Duodenal mucosa (tissue), 2 donors: ENCODE measurements around the gene NEU4.
"Not testable (repeated sequence)": the region's sequence is repeated elsewhere in the genome, so short reads cannot be mapped to it uniquely, and the experiment has no call there.

Source experiments
- H3K27ac ChIP-seq: one replicate; pipeline ENCODE4 v1.7.0; 2013; ENCODE audit warnings: low read depth, low read length
- H3K27me3 ChIP-seq, 2 donors: one replicate each; pipeline ENCODE4 v1.7.0; 2013; ENCODE audit warnings: low read length in 2 of 2, control low read depth in 1 of 2; ENCODE audit not compliant: insufficient read depth in 2 of 2, control insufficient read depth in 1 of 2
- H3K36me3 ChIP-seq, 2 donors: one replicate each; pipeline ENCODE4 v1.7.0; 2013; ENCODE audit warnings: low read length in 2 of 2, control low read depth in 1 of 2; ENCODE audit not compliant: insufficient read depth in 2 of 2, control insufficient read depth in 1 of 2
- H3K4me1 ChIP-seq, 2 donors: one replicate each; pipeline ENCODE4 v1.7.0; 2013; ENCODE audit warnings: low read length in 2 of 2, control low read depth in 1 of 2; ENCODE audit not compliant: insufficient read depth in 2 of 2, control insufficient read depth in 1 of 2
- H3K4me3 ChIP-seq, 2 donors: one replicate each; pipeline ENCODE4 v1.7.0; 2013; ENCODE audit warnings: low read length in 2 of 2, low read depth in 1 of 2
- H3K9ac ChIP-seq, 2 donors: one replicate each; pipeline ENCODE4 v1.7.0; 2013; ENCODE audit warnings: low read length in 2 of 2, low read depth in 1 of 2
- H3K9me3 ChIP-seq, 2 donors: one replicate each; pipeline ENCODE4 v1.7.0; 2013; ENCODE audit warnings: low read length in 2 of 2, control low read depth in 1 of 2; ENCODE audit not compliant: control insufficient read depth in 1 of 2

Gene NEU4

DNA sequence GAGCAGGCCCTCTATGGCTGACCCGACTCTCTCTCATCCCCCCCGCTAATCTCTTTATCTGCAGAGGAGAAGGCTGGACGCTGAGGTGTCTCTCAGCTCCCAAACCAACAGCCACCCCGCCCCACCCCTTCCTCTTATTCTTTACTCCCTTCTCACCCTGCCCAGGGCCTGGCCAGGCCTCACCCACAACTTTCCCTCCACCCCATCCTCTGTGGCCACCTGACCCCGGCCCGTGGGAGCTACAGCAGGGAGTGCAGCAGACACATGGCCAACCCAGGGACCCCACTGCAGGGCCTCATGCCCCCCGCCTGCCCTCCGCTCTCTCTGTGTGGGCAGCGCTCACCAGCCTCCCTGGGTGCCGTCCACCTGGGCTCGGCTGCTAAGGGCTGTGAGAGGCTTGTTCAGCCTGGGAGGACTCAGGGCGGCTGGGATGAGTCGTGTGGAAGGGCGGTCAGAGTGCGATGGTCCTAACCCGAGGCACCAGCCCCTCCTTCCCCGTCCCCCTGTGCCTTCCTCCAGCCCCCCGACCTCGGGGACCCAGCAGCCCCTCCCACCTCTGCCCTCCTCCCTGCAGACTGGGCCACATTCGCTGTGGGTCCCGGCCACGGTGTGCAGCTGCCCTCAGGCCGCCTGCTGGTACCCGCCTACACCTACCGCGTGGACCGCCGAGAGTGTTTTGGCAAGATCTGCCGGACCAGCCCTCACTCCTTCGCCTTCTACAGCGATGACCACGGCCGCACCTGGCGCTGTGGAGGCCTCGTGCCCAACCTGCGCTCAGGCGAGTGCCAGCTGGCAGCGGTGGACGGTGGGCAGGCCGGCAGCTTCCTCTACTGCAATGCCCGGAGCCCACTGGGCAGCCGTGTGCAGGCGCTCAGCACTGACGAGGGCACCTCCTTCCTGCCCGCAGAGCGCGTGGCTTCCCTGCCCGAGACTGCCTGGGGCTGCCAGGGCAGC, 6.8 kb downstream of the NEU4 start:
- no peaks in the 10 kb centered on the region for H3K27me3 ChIP-seq
- H3K9ac ChIP-seq: no peak overlapping the region
- H3K4me3 ChIP-seq: no peak overlapping the region
- H3K9me3 ChIP-seq: no peaks in the 10 kb centered on the region
- no peaks in the 10 kb centered on the region for H3K4me1 ChIP-seq
- H3K27ac ChIP-seq: no peak overlapping the region
- H3K36me3 ChIP-seq: no peaks in the 10 kb centered on the region

DNA sequence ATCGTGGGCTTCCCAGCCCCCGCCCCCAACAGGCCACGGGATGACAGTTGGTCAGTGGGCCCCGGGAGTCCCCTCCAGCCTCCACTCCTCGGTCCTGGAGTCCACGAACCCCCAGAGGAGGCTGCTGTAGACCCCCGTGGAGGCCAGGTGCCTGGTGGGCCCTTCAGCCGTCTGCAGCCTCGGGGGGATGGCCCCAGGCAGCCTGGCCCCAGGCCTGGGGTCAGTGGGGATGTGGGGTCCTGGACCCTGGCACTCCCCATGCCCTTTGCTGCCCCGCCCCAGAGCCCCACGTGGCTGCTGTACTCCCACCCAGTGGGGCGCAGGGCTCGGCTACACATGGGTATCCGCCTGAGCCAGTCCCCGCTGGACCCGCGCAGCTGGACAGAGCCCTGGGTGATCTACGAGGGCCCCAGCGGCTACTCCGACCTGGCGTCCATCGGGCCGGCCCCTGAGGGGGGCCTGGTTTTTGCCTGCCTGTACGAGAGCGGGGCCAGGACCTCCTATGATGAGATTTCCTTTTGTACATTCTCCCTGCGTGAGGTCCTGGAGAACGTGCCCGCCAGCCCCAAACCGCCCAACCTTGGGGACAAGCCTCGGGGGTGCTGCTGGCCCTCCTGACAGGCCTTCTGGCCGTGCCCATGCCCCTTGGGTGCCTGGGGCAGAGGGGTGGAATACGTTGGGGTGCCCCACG, 7.6 kb downstream of the NEU4 start:
- no peaks in the 10 kb centered on the region for H3K4me1 ChIP-seq
- no peaks in the 10 kb centered on the region for H3K36me3 ChIP-seq
- no peak overlapping the region for H3K27ac ChIP-seq
- no peaks in the 10 kb centered on the region for H3K27me3 ChIP-seq
- H3K9me3 ChIP-seq: no peaks in the 10 kb centered on the region
- H3K4me3 ChIP-seq: no peak overlapping the region
- H3K9ac ChIP-seq: no peak overlapping the region

DNA sequence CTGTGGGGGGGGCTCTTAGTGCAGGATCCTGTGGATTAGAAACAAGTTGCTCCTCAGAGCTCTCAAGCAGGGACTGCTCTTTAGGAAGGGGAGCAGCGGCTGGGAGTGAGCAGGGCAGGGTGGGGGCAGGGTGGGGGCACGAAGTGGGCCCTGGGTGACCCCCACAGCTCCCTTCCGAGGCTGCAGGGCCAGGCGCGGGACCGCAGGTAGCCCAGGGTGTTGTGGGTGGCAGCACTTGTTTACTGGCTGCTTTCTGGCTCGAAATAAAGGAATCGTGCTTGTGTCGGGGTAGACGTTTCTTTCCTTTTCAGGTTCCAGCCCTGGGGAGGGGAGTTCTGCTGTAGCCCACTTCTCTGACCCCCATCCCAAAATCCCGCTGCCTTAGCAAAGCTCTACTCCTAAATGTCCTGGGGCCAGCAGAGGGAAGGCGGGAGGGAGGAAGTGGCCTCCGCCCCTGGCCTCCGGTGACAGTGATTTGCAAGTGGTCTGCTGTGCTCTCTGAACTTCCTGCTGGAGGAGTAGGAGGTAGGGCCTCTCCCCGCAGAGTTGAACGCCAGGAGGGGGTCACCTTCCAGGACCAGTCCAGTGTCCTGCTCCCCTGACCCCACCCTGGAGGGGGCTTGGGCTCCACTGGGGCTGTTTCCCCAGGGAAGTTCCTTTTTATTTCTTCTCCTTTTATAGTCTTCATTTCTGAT, 8.3 kb downstream of the NEU4 start:
- no peaks in the 10 kb centered on the region for H3K9me3 ChIP-seq
- no peak overlapping the region for H3K9ac ChIP-seq
- no peak overlapping the region for H3K4me3 ChIP-seq
- H3K27me3 ChIP-seq: no peaks in the 10 kb centered on the region
- H3K27ac ChIP-seq: no peak overlapping the region
- no peaks in the 10 kb centered on the region for H3K36me3 ChIP-seq
- H3K4me1 ChIP-seq: no peaks in the 10 kb centered on the region

DNA sequence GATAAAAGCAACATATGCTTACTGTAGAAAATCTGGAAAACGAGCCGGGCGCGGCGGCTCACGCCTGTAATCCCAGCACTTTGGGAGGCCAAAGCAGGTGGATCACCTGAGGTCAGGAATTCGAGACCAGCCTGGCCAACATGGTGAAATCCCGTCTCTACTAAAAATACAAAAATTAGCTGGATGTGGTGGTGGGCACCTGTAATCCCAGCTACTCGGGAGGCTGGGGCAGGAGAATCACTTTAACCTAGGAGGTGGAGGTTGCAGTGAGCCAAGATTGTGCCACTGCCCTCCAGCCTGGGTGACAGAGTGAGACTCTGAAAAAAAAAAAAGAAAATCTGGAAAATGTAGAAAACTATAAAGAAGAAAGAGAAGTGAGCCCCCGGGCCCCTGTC, 8.8 kb downstream of the NEU4 start:
- H3K4me1 ChIP-seq, H3K9me3 ChIP-seq, H3K36me3 ChIP-seq, H3K9ac ChIP-seq, H3K27me3 ChIP-seq, H3K27ac ChIP-seq, H3K4me3 ChIP-seq: not testable (repeated sequence)

DNA sequence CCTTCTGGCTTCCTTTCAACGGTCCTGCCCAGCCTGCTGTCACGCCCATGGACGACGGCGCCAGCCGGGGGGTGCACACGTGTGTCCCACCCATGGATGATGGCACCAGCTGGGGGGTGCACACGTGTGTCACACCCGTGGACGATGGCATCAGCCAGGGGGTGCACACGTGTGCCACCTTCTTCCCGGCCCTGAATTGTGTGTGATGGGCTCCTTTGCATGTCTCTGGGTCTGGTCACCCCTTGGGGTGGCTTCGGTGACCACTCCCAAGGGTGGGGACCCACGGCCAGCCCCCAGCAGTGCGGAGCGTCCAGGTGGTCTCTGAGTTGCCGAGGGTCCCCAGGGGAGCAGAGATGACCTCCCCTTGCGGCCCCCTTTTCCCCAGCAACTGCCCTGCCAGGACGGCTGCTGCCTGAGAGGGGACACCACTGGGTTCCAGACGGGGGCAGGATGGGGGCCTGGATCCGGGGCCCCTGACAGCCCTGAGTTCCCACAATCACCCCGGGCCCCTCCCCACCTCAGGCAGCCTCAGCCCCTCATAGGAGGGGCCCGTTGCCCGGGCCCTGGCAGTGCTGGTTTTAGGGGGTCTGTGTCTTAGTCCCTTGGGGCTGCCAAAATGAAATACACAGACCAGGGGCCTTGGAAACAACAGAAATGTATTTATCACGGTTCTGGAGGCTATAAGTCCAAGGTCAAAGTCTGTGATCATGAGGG, 9.4 kb downstream of the NEU4 start:
- Histone ChIP-seq H3K27ac (no peak overlapping the region), H3K4me1 (no peaks in the 10 kb centered on the region), H3K4me3 (no peak overlapping the region), H3K27me3 (no peaks in the 10 kb centered on the region), H3K36me3 (no peaks in the 10 kb centered on the region), H3K9me3 (no peaks in the 10 kb centered on the region), H3K9ac (no peak overlapping the region)

DNA sequence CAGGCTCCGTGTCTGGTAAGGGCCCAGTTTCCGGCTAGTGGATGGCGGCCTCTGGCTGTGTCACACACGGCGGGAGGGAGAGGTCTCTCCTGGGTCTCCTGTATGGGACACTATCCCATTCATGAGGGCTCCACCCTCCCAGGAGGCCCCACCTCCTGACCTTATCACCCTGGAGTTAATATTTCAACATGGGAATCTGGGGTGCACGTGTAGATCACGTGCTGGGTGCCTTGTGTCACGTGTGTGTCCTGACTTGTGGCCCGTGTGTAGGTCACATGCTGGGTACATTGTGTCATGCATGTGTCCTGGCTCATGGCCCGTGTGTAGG, 9.9 kb downstream of the NEU4 start:
- Histone ChIP-seq H3K4me3 (no peak overlapping the region), H3K9ac (no peak overlapping the region), H3K27me3 (no peaks in the 10 kb centered on the region), H3K9me3 (no peaks in the 10 kb centered on the region), H3K4me1 (no peaks in the 10 kb centered on the region), H3K27ac (no peak overlapping the region), H3K36me3 (no peaks in the 10 kb centered on the region)

DNA sequence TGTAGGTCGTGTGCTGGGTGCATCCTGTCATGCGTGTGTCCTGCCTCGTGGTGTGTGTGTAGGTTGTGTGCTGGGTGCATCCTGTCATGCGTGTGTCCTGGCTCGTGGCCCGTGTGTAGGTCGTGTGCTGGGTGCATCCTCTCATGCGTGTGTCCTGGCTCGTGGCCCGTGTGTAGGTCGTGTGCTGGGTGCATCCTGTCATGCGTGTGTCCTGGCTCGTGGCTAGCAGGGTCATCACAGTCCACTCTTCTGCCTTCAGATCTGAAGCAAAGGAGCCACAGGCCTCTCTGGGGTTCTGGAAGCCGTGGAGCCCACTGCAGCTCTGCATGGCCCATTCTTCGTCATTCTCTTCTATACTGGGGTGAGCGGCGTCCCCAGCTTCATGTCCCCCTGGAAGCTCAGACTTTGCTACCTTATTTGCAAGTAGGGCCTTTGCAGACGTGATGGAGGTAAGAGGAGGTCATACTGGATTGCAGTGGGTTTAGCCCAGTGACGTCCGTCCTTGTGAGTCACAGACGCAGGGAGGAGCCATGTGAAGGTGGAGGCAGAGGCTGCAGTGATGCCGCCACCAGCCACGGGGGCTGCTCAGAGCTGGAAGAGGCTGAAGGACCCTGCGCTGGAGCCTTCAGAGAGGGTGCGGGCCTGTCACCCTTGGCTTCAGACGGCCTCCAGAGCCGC, 11.1 kb downstream of the NEU4 start:
- not testable (repeated sequence) for H3K27ac ChIP-seq, H3K27me3 ChIP-seq, H3K9me3 ChIP-seq

DNA sequence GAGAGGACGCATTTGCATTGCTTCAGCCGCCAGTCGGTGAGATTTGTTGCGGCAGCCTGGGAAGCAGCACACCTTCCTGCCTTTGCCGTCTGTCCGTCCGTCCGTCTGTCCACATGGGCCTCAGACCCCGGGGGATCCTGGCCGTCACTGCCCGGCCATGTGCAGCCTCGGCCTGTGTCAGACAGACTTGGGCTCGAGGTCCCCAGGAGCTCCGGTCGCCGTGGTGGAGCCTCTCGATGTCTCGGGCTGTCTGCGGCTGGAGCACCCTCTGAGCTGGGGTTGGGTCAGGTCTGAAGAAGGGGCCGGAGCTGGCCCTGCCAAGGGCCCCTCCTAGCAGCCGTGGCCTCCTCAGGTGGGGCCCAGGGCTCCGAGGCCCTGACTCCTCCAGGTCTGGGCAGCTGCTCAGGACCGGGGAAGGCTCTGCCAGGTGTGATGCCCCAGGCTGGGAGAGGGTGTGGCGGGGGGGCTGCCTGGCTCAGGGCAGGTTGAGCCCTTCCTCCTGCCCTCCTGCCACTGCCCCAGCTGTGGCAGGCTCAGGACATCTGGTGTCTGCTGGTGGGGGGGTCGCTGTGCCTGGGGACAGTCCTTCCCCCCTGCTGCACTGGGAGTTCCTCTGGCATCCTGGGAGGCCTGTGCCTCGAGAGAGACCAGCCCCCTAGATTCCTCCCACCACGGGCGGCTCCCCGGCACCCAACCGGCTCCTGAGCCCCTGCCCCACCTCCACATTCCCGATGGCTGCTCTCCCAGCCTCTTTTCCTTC, 11.8 kb downstream of the NEU4 start:
- Histone ChIP-seq H3K36me3 (no peaks in the 10 kb centered on the region), H3K27ac (no peak overlapping the region), H3K9me3 (no peaks in the 10 kb centered on the region), H3K4me1 (no peaks in the 10 kb centered on the region), H3K4me3 (no peak overlapping the region), H3K9ac (no peak overlapping the region), H3K27me3 (no peaks in the 10 kb centered on the region)

More for the DNA sequence above, 11.1 kb downstream of the NEU4 start:
- H3K4me3 ChIP-seq, H3K36me3 ChIP-seq, H3K4me1 ChIP-seq, H3K9ac ChIP-seq: not testable (repeated sequence)
